OCI-LY3 (cell line): ENCODE data around the gene PLPP7.

Experiments
- H2AFZ ChIP-seq: fragments of 200-600, 300-600 bp; shearing (Covaris generic); 2 replicates; pipeline ENCODE4 v1.6.0; 2014; ENCODE audit warnings: antibody characterized with exemption, low read depth, low read length
- H3K27ac ChIP-seq: fragments of 200-600, 300-600 bp; sonication (generic); 2 replicates; pipeline ENCODE4 v1.5.1; 2014; ENCODE audit warnings: mild to moderate bottlenecking, low read length, moderate library complexity, mixed read lengths
- H3K27me3 ChIP-seq: fragments of 200-600, 300-600 bp; sonication (generic); 2 replicates; pipeline ENCODE4 v1.6.1; 2014; ENCODE audit warnings: low read depth, low read length, mixed read lengths
- H3K36me3 ChIP-seq: fragments of 200-600, 300-600 bp; sonication (generic); replicated peaks from 2 replicates; pipeline ENCODE3; 2014; ENCODE audit warnings: low read depth, low read length, mixed read lengths
- H3K4me1 ChIP-seq: fragments of 300-600, 200-600 bp; sonication (generic); 2 replicates; pipeline ENCODE4 v1.6.1; 2014; ENCODE audit warnings: low read length, mixed read lengths
- H3K4me2 ChIP-seq: fragments of 200-600, 300-600 bp; sonication (generic); 2 replicates; pipeline ENCODE4 v1.6.1; 2014; ENCODE audit warnings: low read length, mixed read lengths
- H3K4me3 ChIP-seq: fragments of 300-600, 200-600 bp; sonication (generic); 2 replicates; pipeline ENCODE4 v1.5.1; 2014; ENCODE audit warnings: antibody characterized with exemption, mild to moderate bottlenecking, low read length, moderate library complexity
- H3K79me2 ChIP-seq: fragments of 300-600, 200-600 bp; shearing (Covaris generic); 2 replicates; pipeline ENCODE4 v1.6.1; 2014; ENCODE audit warnings: mild to moderate bottlenecking, low read length, mixed read lengths
- H3K9ac ChIP-seq: fragments of 300-600, 200-600 bp; shearing (Covaris generic); 2 replicates; pipeline ENCODE4 v1.6.0; 2014; ENCODE audit warnings: mild to moderate bottlenecking, low read length, moderate library complexity
- H3K9me3 ChIP-seq: fragments of 200-600, 300-600 bp; shearing (Covaris generic); 2 replicates; pipeline ENCODE4 v1.6.1; 2014; ENCODE audit warnings: low read length, mixed read lengths; ENCODE audit not compliant: insufficient read depth
- H4K20me1 ChIP-seq: fragments of 200-600, 300-600 bp; sonication (generic); 2 replicates; pipeline ENCODE4 v1.6.1; 2016; ENCODE audit warnings: low read length, mixed read lengths; ENCODE audit not compliant: insufficient read depth
- EZH2phosphoT487 ChIP-seq: fragments of 200-600 bp; shearing (Covaris generic); IDR thresholded peaks from 2 replicates; pipeline ENCODE4 v1.6.1; 2018; ENCODE audit warnings: antibody characterized with exemption, mixed run types, low read depth
- TF ChIP-seq, protein P1 (sequence below): fragments of 200-600, 300-600 bp; sonication (generic); IDR thresholded peaks from 2 replicates; pipeline ENCODE4 v1.5.1; 2014; ENCODE audit warnings: antibody characterized with exemption, low read length, low read depth

PLPP7 gene

DNA sequence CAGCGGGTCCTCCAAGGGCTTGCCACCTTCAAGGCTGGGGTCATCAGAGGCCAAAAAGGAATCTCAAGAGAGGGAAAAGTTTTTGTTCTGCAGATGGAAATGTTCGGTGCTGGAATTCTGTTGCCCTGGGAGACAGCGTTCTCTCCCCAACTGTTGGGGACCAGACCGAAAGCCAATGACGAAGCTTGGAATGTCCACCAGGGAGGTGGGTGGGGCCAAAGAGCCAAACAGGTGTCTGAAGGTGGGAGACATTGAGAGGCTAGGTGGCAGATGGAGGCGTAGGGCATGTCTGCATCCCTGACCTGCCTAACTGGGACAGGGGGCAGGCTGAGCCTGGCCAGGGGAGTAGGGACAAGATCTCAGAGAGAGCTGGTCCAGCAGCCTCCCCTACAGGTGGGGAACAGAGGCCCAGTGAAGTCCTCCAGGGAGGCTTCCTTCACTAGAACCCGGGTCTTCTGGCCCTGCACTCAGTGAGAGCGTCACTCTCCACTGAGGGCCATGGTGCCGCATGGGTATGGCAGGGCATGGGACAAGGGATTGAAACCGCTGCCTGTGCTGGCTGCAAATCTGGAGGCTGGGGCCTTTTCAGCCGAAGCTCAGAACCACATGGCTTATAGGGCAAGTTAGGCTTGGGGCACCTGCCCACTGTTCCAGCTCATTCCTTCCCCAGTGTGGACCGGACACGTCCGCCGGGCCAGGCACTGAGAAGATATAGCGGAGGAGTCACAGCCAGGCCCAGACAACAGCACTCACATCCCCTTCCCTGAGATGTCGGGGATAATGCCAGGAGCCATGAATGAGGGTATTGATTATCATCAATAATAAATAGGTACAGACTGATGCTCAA lies 8.2 kb upstream of the PLPP7 start:
- H3K27ac ChIP-seq = no peak overlapping the region
- no peaks in the 10 kb centered on the region for H4K20me1 ChIP-seq
- peaks cover 3% of the 10 kb centered on the region; the same call in 1 of the 2 replicates for H3K27me3 ChIP-seq
- TF ChIP-seq, protein P1, sequence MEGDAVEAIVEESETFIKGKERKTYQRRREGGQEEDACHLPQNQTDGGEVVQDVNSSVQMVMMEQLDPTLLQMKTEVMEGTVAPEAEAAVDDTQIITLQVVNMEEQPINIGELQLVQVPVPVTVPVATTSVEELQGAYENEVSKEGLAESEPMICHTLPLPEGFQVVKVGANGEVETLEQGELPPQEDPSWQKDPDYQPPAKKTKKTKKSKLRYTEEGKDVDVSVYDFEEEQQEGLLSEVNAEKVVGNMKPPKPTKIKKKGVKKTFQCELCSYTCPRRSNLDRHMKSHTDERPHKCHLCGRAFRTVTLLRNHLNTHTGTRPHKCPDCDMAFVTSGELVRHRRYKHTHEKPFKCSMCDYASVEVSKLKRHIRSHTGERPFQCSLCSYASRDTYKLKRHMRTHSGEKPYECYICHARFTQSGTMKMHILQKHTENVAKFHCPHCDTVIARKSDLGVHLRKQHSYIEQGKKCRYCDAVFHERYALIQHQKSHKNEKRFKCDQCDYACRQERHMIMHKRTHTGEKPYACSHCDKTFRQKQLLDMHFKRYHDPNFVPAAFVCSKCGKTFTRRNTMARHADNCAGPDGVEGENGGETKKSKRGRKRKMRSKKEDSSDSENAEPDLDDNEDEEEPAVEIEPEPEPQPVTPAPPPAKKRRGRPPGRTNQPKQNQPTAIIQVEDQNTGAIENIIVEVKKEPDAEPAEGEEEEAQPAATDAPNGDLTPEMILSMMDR = no peak
- no peak for TF ChIP-seq EZH2phosphoT487
- no peak overlapping the region for H3K4me2 ChIP-seq
- no peak overlapping the region for H3K9ac ChIP-seq
- H3K4me3 ChIP-seq = no peak overlapping the region
- H3K36me3 ChIP-seq = no peaks in the 10 kb centered on the region
- H3K9me3 ChIP-seq = no peaks in the 10 kb centered on the region
- H3K79me2 ChIP-seq = peaks cover 4% of the 10 kb centered on the region
- H2AFZ ChIP-seq = no peak overlapping the region
- peaks cover 10% of the 10 kb centered on the region; the same call in 1 of the 2 replicates for H3K4me1 ChIP-seq

DNA sequence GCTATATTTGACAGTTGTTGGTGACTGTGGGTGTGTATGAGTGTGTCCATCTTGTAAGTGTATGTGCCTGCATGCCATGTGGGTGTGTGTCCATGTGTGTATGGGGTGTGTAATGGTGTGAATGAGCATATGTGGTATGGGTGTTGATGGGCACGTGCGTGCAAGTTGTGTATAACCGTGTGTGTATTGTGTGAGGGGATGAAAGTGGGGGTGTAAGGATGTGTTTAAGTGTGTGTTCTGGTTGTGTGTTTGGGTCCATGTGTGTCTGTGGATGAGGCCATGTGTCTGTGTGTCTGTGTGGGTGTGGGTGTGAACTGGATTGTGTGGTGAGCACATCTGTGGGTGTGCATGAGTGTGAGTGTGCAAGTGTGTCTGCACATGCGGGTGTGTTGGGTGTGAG lies 7.3 kb upstream of the PLPP7 start:
- H3K79me2 ChIP-seq = no peaks in the 10 kb centered on the region
- H3K9ac ChIP-seq = no peak overlapping the region
- TF ChIP-seq, protein P1 = no peak
- no peak for TF ChIP-seq EZH2phosphoT487
- H3K4me2 ChIP-seq = no peak overlapping the region
- H4K20me1 ChIP-seq = no peaks in the 10 kb centered on the region
- no peak overlapping the region for H3K4me3 ChIP-seq
- no peaks in the 10 kb centered on the region for H3K36me3 ChIP-seq
- H3K9me3 ChIP-seq = no peaks in the 10 kb centered on the region
- no peak overlapping the region for H3K27ac ChIP-seq
- peaks cover 3% of the 10 kb centered on the region; the same call in 1 of the 2 replicates for H3K27me3 ChIP-seq
- peaks cover 10% of the 10 kb centered on the region; the same call in 1 of the 2 replicates for H3K4me1 ChIP-seq
- H2AFZ ChIP-seq = no peak overlapping the region

DNA sequence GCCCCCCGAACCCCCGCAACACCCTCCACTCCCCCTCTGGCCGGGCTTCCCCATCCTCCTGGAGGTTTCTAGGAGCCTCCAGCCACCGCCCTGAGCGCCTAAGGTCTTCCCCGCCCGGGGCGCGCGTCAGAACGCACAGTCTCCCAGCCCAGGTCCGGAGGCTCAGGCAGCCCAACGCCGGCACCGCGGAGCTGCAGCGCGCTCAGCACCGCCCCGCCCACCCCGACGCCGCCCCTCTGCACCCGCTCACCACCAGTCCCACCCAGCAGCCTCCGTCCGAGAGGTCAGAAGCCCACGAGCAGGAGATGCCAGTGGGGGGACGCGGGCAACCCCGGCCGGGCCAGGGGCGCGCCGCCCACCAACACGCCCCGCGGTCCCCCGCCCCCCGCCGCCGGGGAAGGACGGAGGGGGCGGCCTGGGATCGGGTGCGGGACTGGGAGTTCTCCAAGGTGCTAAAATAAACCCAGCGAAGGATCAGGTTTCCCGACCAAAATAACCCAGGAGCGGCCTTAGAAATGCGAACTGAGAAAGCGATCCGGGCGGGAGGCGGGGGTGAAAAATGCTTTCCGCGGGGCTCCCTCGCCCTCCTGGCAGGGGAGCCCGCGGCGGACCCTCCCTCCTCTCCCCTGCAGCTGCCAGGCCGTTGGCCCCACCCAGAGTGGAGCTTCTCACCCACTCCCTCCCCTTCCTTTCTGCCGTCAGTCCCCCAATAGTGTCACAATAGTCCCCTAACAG lies 6.7 kb upstream of the PLPP7 start:
- peaks cover 10% of the 10 kb centered on the region; the same call in 1 of the 2 replicates for H3K4me1 ChIP-seq
- H2AFZ ChIP-seq = no peak overlapping the region
- H3K9ac ChIP-seq = no peak overlapping the region
- no peak overlapping the region for H3K4me3 ChIP-seq
- no peaks in the 10 kb centered on the region for H3K79me2 ChIP-seq
- TF ChIP-seq, protein P1 = no peak
- TF ChIP-seq EZH2phosphoT487 = no peak
- H3K4me2 ChIP-seq = no peak overlapping the region
- H3K36me3 ChIP-seq = no peaks in the 10 kb centered on the region
- peaks cover 3% of the 10 kb centered on the region; the same call in 1 of the 2 replicates for H3K27me3 ChIP-seq
- no peak overlapping the region for H3K27ac ChIP-seq
- no peaks in the 10 kb centered on the region for H4K20me1 ChIP-seq
- H3K9me3 ChIP-seq = no peaks in the 10 kb centered on the region

DNA sequence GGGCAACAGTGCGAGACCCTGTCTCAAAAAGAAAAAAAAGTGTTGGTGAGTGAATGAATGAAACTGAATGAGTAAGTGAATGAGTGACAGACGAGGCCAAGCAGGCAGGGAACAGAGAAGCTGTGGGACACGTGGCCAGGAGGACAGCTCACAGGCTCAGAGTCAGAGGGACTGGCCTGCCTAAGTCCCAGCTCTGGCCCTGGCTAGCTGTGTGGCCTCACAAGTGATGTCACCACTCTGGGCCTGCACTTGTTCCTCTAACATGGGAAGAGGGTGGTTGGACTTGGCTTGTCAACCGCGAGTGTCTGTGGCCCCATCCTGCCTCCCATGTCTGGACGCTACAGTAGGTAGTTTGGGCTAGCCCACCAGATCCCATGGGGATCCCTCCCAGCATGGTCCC lies 4.7 kb upstream of the PLPP7 start:
- no peak for TF ChIP-seq EZH2phosphoT487
- TF ChIP-seq, protein P1 = no peak

More for the DNA sequence above, 4.7 kb upstream of the PLPP7 start:
- Histone ChIP-seq H4K20me1 (no peaks in the 10 kb centered on the region), H3K9me3 (no peaks in the 10 kb centered on the region), H3K9ac (no peak overlapping the region), H3K36me3 (no peaks in the 10 kb centered on the region), H3K4me3 (no peak overlapping the region), H3K4me2 (no peak overlapping the region), H3K27ac (no peak overlapping the region), H3K4me1 (no peaks in the 10 kb centered on the region), H3K79me2 (no peaks in the 10 kb centered on the region), H2AFZ (no peak overlapping the region), H3K27me3 (peaks cover 1% of the 10 kb centered on the region; the same call in 1 of the 2 replicates)
